Skeletal muscle satellite cell (primary cell): ENCODE measurements around the gene PHB1.
"Not testable (repeated sequence)": the region's sequence is repeated elsewhere in the genome, so short reads cannot be mapped to it uniquely, and the experiment has no call there.

ENCODE experiments used
- H3K27me3 ChIP-seq: 2 replicates; pipeline ENCODE4 v1.7.0; 2013; ENCODE audit warnings: low read length; ENCODE audit not compliant: control insufficient read depth, insufficient read depth
- H3K36me3 ChIP-seq: 2 replicates; pipeline ENCODE4 v1.7.0; 2013; ENCODE audit warnings: mild to moderate bottlenecking, control low read depth, low read length; ENCODE audit not compliant: insufficient read depth
- H3K4me1 ChIP-seq: 2 replicates; pipeline ENCODE4 v1.7.0; 2013; ENCODE audit warnings: low read length; ENCODE audit not compliant: control insufficient read depth, insufficient read depth
- H3K4me2 ChIP-seq: 2 replicates; pipeline ENCODE4 v1.7.0; 2013; ENCODE audit warnings: mild to moderate bottlenecking, low read length
- H3K4me3 ChIP-seq: 2 replicates; pipeline ENCODE4 v1.7.0; 2013; ENCODE audit warnings: low read length
- H3K9ac ChIP-seq: 2 replicates; pipeline ENCODE4 v1.7.0; 2013; ENCODE audit warnings: mild to moderate bottlenecking, low read depth, low read length, moderate library complexity
- H3K9me3 ChIP-seq: replicated peaks from 2 replicates; pipeline ENCODE4 v1.7.0; 2013; ENCODE audit warnings: mild to moderate bottlenecking, control low read depth, low read length

PHB1 gene

DNA sequence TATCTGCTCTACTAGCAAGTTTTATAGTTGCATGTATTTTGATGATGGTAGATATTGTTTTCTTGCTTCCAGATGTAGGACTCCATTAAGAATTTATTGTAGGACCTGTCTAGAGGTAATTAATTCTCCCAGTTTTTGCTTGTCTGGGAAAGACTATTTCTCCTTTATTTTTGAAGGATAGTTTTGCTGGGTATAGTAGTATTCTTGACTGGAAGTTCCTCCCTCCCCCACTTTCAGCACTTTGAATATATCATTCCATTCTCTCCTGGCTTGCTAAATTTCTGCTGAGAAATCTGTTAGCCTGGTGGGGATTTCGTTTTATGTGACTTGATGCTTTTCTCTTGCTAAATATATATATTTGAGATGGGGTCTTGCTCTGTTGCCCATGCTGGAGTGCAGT lies 8.0 kb upstream of the PHB1 start:
- Histone ChIP-seq H3K36me3 (no peaks in the 10 kb centered on the region), H3K9ac (no peak overlapping the region), H3K4me3 (no peak overlapping the region), H3K4me1 (no peaks in the 10 kb centered on the region), H3K9me3 (peaks cover 6% of the 10 kb centered on the region), H3K27me3 (peaks cover 18% of the 10 kb centered on the region), H3K4me2 (no peak overlapping the region)

DNA sequence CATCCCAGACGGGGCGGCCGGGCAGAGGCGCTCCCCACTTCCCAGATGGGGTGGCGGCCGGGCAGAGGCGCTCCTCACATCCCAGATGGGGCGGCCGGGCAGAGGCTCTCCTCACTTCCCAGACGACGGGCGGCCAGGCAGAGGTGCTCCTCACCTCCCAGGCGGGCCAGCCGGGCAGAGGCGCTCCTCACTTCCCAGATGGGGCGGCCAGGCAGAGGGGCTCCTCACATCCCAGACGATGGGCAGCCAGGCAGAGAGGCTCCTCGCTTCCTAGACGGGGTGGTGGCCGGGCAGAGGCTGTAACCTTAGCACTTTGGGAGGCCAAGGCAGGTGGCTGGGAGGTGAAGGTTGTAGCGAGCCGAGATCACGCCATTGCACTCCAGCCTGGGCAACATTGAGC lies 5.1 kb upstream of the PHB1 start:
- H3K9ac ChIP-seq, H3K36me3 ChIP-seq, H3K4me2 ChIP-seq, H3K9me3 ChIP-seq, H3K4me1 ChIP-seq, H3K4me3 ChIP-seq, H3K27me3 ChIP-seq: not testable (repeated sequence)

DNA sequence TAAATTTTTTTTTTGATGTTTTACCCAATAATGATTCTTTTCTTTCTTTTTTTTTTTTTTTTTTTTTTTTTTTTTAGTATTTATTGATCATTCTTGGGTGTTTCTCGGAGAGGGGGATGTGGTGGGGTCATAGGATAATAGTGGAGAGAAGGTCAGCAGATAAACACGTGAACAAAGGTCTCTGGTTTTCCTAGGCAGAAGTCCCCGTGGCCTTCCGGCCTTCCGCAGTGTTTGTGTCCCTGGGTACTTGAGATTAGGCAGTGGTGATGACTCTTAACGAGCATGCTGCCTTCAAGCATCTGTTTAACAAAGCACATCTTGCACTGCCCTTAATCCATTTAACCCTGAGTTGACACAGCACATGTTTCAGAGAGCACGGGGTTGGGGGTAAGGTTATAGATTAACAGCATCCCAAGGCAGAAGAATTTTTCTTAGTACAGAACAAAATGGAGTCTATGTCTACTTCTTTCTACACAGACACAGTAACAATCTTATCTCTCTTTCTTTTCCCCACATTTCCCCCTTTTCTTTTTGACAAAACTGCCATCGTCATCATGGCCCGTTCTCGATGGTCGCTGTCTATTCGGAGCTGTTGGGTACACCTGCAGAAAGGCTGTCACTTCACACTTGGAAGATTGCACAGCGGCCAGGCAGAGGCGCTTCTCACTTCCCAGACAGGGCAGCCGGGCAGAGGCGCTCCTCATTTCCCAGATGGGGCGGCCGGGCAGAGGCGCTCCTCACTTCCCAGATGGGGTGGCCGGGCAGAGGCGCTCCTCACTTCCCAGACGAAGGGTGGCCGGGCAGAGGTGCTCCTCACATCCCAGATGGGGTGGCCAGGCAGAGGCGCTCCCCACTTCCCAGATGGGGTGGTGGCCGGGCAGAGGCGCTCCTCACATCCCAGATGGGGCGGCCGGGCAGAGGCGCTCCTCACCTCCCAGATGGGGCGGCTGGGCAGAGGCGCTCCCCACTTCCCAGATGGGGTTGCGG lies 4.4 kb upstream of the PHB1 start:
- not testable (repeated sequence) for H3K9me3 ChIP-seq, H3K36me3 ChIP-seq, H3K27me3 ChIP-seq, H3K4me3 ChIP-seq, H3K4me2 ChIP-seq, H3K9ac ChIP-seq, H3K4me1 ChIP-seq

DNA sequence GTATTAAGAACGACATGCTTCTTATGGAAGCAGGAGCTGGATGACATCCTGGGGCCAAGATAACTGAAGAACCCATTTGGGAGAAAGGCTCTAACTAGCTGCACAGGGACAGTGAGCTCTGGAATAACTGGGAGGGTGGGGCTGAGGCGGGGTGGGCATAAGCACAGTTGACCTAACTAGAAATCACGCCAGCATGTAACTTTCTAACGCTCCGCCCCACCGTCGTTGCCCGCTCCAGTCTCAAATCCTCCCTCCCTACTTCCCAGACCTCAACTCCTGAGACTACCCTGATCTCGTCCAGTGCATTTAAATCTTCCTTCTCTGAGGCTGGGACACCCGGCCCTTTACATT lies 436 bp downstream of the PHB1 start:
- H3K36me3 ChIP-seq, result peaks cover 29% of the 10 kb centered on the region
- peak overlapping the region; percentile 95 for H3K4me3 ChIP-seq
- H3K27me3 ChIP-seq, result no peaks in the 10 kb centered on the region

DNA sequence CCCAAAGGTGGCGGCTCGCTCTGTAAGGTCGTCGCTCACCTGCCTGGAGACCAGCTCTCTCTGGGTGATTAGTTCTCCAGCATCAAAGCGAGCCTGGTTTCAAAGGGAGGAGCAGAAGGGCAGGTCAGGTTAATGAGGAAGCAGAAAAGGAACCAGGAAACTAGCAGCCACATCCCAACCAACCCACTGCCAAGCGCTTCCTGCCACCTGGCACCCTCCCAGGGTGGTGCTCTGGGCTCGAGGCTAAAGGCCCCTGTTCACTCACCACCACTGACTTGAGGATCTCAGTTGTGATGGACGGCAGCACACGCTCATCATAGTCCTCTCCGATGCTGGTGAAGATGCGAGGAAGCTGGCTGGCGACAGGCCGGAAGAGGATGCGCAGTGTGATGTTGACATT lies 5.6 kb downstream of the PHB1 start:
- Histone ChIP-seq H3K27me3 (no peaks in the 10 kb centered on the region), H3K9ac (no peak overlapping the region), H3K4me2 (no peak overlapping the region), H3K36me3 (peaks cover 77% of the 10 kb centered on the region), H3K4me1 (peaks cover 10% of the 10 kb centered on the region), H3K4me3 (no peak overlapping the region), H3K9me3 (no peaks in the 10 kb centered on the region)

More for the DNA sequence above, 436 bp downstream of the PHB1 start:
- Histone ChIP-seq H3K4me2 (peak overlapping the region; percentile 96), H3K9me3 (no peaks in the 10 kb centered on the region), H3K9ac (peak overlapping the region; percentile 86), H3K4me1 (peaks cover 10% of the 10 kb centered on the region)

DNA sequence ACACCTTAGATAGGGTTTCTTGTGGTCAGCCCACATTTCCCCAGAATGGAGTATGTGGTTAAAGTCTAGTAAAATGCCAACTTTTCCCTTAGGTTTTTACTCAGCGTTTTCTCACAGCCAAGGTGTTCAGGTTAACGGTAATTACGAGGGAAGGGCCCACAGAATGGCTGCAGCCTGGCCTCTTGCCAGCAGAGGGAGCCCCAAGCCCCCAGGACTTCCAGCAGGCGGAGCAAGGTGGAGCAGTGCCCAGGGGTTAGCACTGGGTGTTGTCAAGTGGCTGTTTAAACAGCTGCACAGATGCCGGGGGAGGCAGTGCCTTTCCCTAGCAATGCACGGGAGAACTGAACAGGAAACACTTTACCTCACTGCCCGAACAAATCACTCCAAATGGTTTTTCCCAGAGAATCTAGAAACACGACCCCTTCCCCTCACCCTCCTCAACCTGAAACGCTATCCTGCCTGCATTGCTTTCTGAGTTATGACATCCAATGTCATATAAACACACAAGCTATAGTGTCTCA lies 6.6 kb downstream of the PHB1 start:
- Histone ChIP-seq H3K4me1 (peaks cover 4% of the 10 kb centered on the region), H3K4me3 (no peak overlapping the region), H3K27me3 (no peaks in the 10 kb centered on the region), H3K36me3 (peaks cover 84% of the 10 kb centered on the region), H3K9ac (no peak overlapping the region), H3K4me2 (no peak overlapping the region), H3K9me3 (no peaks in the 10 kb centered on the region)

DNA sequence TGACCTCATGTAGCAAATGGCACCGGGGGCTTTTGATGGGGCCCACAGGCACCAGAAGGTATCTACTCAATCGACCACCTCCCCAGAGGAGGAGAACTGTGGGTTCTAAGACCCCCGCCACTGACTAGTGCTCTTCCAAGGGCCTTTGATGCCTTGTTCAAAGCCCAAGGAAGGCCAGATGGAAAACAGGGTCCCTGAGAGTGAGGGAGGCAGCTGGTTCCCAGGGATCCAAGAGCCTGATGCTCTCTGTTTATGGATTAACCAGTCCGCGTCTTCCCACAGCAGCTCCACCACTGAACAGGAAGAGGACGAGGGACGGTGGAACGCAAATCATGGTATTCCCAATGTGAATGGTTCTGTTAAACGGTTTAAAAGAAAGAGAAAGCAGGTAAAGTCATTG lies 7.6 kb downstream of the PHB1 start:
- Histone ChIP-seq H3K4me1 (peaks cover 4% of the 10 kb centered on the region), H3K27me3 (no peaks in the 10 kb centered on the region), H3K4me3 (no peak overlapping the region), H3K4me2 (no peak overlapping the region), H3K36me3 (peaks cover 82% of the 10 kb centered on the region), H3K9ac (no peak overlapping the region), H3K9me3 (no peaks in the 10 kb centered on the region)

DNA sequence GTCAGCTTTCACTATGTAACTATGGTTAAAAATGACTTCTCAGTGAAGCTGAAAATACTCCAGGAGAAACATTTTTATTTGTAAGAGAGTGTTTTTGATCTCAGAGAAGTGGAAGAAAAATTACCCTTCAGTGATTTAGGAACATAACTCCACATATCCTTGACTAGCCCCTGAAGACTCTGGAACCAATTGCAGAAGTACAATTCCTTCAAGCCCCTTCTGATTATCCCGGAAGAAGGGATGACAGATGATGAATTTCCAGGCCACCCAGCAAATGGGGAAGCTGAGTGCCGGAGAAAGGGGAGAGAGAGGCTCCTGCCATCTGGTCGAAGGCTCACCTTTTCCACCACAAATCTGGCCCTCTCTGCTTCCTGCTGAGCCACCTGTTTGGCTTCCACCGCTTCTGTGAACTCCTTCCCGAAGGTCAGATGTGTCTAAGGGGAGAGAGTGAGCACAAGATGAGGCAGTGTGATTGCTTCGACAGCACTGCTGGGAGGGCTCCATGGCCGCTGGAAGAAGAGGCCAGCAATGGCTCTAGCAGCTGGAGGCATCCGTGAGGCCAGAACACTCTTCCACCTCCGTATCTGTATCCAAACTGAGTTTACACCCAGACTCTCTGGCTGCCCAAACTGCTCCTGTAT lies 8.1 kb downstream of the PHB1 start:
- Histone ChIP-seq H3K9ac (no peak overlapping the region), H3K36me3 (peaks cover 76% of the 10 kb centered on the region), H3K27me3 (no peaks in the 10 kb centered on the region), H3K4me1 (peaks cover 4% of the 10 kb centered on the region), H3K4me3 (no peak overlapping the region), H3K9me3 (no peaks in the 10 kb centered on the region), H3K4me2 (no peak overlapping the region)

DNA sequence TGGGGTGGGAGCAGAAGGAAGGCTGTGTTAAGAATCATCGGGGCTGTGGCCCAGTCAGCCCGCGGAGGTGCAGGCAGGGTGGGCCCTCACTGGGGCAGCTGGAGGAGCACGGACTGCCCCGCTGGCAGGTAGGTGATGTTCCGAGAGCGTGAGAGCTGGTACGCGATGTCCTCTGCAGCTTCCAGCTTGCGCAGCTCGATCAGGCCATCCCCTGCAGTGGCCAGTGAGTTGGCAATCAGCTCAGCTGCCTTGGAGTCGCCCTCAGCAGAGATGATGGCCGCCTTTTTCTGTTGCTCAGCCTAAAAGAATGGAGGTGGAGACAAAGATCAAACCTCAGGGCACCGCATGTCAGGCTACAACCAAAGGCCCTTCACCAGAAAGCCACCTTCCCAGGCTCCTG lies 9.8 kb downstream of the PHB1 start:
- Histone ChIP-seq H3K4me2 (no peak overlapping the region), H3K4me3 (no peak overlapping the region), H3K27me3 (no peaks in the 10 kb centered on the region), H3K9me3 (no peaks in the 10 kb centered on the region), H3K9ac (no peak overlapping the region), H3K4me1 (peaks cover 4% of the 10 kb centered on the region), H3K36me3 (peaks cover 64% of the 10 kb centered on the region)

DNA sequence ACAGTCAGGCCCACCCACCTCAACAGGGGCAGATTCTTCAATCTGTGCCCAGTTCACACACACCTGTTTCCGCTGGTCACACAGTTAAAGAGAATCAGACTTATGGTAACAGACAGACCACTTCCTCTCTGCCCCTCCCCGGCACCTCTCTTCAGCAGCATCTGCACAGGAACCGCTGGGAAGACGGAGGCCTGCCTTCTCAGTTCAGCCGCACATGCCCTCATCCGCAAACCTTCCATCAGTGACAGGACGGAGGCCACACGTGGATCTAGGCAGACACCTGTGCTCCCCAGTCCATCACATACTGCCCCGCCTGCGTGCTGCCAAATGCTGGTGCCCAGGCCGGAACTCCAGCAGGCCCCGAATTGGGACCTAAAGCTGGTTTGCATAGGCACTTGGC lies 10.3 kb downstream of the PHB1 start:
- Histone ChIP-seq H3K36me3 (peaks cover 61% of the 10 kb centered on the region), H3K4me1 (peaks cover 4% of the 10 kb centered on the region), H3K9ac (no peak overlapping the region), H3K27me3 (no peaks in the 10 kb centered on the region), H3K4me2 (no peak overlapping the region), H3K9me3 (no peaks in the 10 kb centered on the region), H3K4me3 (no peak overlapping the region)

DNA sequence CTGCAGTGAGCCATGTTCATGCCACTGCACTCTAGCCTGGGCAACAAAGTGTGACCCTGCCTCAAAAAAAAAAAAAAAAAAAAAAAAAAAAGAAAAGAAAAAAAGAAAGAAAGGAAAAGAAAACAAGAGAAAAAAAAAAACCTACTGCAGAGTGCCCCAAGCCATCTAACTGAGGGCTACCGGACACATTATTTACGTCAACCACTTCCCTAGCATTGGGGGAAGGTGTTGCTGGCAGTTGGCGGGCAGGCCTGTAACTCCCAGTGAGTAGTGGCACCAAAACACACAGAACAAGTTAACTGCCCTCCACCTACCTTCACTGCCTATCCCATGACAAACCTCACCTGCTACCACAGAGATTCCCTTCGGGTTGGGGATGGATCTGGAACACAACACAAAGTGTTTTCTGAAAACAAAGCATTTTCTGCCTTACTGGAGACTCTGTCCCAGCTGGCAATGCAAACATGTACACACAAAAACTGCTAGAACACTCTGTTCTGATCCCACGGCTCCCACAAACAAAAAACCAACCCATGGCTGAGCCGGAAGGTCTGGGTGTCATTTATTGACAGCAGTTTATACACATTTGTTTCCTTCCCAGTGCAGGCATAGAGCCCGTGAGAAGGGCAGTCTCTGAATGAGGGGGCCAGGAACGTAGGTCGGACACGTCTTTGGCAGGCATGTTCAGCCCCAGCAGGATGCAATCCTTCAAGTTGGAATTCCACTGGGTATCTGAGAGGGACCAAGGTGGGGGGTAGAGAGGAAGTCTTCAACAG lies 11.0 kb downstream of the PHB1 start:
- no peaks in the 10 kb centered on the region for H3K27me3 ChIP-seq
- no peak overlapping the region for H3K4me2 ChIP-seq
- H3K36me3 ChIP-seq, result peaks cover 55% of the 10 kb centered on the region
- no peaks in the 10 kb centered on the region for H3K9me3 ChIP-seq
- no peak overlapping the region for H3K9ac ChIP-seq
- H3K4me1 ChIP-seq, result peaks cover 4% of the 10 kb centered on the region
- no peak overlapping the region for H3K4me3 ChIP-seq
